Head of caudate nucleus (tissue), 42 donors: ENCODE results near the gene SLC25A25.
A peak's percentile ranks its signal among the peaks of the same experiment; 100 is the strongest.
"Not testable (repeated sequence)": the region's sequence is repeated elsewhere in the genome, so short reads cannot be mapped to it uniquely, and the experiment has no call there.

Experiments used
- DNase-seq, 42 donors: peaks; one replicate each; pipeline versions ENCODE4 v3.0.0 to v3.0.0-alpha.2; 2020 to 2021; ENCODE audit warnings: mixed read lengths in 7 of 42
- intact Hi-C: fragments of 100-400 bp; cut with DNase I; formaldehyde crosslinking; loops from one replicate; pipeline ENCODE4 v1.15.0; 2022

Gene SLC25A25

DNA sequence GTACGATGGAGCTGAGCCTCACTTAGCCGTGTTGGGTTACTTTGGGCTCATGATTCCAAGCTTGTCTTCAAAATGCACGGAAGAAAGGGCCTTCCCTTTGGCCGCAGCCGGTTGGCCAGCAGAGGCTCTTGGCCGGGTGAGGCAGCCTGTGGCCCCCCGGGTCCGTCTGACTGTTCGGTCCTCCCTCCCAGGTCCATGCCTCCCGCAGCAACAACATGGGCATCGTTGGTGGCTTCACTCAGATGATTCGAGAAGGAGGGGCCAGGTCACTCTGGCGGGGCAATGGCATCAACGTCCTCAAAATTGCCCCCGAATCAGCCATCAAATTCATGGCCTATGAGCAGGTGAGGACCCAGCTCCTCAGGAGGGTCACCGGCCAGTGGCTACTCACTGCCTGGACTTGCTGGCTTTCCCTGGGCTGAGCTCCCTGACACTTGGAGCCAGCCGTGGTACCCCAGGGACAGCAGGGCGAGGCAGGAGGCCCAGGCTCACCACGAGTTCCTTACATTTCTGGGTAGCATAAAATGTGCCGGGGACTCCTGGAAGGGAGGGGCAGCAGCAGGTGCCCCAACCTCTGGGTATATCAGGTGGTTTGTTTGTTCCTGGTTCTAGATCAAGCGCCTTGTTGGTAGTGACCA lies 37.6 kb downstream of the SLC25A25 start:
- DNase-seq: no peak
- intact Hi-C loops: no loop called here

DNA sequence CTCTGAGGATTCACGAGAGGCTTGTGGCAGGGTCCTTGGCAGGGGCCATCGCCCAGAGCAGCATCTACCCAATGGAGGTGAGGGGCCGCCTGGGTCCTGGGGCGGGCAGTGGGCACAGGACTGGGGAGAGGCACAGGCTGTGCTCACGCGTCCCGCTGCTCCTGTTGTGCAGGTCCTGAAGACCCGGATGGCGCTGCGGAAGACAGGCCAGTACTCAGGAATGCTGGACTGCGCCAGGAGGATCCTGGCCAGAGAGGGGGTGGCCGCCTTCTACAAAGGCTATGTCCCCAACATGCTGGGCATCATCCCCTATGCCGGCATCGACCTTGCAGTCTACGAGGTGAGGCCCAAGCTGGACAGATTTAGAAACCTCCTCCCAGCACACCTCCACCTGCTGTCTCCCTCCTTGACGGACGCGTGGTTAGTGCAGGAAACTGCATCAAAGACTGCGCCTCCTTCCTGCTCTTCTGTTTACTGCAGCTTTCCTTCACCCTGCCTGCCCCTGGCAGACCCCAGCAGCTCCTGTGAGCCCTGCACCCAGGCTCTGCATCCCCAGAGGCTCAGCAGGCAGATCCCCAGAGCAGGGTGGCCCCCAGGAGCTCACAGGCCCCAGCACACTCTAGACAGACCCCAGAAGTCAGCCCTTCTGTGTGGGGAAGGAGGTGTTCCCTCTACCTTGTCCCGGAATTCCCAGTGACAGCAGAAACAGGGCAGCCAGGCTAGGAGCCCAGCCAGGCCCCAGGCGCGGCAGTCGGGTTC lies 38.3 kb downstream of the SLC25A25 start:
- intact Hi-C loops: no loop called here
- no peak for DNase-seq

DNA sequence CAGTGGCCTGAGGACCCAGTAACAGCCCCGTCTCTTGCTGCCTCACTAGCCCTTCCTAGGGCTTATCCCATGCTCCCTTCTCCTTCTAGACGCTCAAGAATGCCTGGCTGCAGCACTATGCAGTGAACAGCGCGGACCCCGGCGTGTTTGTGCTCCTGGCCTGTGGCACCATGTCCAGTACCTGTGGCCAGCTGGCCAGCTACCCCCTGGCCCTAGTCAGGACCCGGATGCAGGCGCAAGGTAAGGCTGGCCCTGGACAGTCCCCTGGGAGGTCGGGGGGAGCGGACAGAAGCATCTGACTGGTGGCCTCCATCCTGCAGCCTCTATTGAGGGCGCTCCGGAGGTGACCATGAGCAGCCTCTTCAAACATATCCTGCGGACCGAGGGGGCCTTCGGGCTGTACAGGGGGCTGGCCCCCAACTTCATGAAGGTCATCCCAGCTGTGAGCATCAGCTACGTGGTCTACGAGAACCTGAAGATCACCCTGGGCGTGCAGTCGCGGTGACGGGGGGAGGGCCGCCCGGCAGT lies 39.0 kb downstream of the SLC25A25 start:
- intact Hi-C loops: no loop called here
- DNase-seq: no peak

DNA sequence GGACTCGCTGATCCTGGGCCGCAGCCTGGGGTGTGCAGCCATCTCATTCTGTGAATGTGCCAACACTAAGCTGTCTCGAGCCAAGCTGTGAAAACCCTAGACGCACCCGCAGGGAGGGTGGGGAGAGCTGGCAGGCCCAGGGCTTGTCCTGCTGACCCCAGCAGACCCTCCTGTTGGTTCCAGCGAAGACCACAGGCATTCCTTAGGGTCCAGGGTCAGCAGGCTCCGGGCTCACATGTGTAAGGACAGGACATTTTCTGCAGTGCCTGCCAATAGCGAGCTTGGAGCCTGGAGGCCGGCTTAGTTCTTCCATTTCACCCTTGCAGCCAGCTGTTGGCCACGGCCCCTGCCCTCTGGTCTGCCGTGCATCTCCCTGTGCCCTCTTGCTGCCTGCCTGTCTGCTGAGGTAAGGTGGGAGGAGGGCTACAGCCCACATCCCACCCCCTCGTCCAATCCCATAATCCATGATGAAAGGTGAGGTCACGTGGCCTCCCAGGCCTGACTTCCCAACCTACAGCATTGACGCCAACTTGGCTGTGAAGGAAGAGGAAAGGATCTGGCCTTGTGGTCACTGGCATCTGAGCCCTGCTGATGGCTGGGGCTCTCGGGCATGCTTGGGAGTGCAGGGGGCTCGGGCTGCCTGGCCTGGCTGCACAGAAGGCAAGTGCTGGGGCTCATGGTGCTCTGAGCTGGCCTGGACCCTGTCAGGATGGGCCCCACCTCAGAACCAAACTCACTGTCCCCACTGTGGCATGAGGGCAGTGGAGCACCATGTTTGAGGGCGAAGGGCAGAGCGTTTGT lies 39.6 kb downstream of the SLC25A25 start:
- peak in 3 of 42 donors; percentile 24 to 53 (median 46) for DNase-seq
- intact Hi-C loops: no loop called here

DNA sequence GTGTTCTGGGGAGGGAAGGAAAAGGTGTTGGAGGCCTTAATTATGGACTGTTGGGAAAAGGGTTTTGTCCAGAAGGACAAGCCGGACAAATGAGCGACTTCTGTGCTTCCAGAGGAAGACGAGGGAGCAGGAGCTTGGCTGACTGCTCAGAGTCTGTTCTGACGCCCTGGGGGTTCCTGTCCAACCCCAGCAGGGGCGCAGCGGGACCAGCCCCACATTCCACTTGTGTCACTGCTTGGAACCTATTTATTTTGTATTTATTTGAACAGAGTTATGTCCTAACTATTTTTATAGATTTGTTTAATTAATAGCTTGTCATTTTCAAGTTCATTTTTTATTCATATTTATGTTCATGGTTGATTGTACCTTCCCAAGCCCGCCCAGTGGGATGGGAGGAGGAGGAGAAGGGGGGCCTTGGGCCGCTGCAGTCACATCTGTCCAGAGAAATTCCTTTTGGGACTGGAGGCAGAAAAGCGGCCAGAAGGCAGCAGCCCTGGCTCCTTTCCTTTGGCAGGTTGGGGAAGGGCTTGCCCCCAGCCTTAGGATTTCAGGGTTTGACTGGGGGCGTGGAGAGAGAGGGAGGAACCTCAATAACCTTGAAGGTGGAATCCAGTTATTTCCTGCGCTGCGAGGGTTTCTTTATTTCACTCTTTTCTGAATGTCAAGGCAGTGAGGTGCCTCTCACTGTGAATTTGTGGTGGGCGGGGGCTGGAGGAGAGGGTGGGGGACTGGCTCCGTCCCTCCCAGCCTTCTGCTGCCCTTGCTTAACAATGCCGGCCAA lies 40.4 kb downstream of the SLC25A25 start:
- DNase-seq: peak in 1 of 42 donors; percentile 55
- intact Hi-C loops: no loop called here

DNA sequence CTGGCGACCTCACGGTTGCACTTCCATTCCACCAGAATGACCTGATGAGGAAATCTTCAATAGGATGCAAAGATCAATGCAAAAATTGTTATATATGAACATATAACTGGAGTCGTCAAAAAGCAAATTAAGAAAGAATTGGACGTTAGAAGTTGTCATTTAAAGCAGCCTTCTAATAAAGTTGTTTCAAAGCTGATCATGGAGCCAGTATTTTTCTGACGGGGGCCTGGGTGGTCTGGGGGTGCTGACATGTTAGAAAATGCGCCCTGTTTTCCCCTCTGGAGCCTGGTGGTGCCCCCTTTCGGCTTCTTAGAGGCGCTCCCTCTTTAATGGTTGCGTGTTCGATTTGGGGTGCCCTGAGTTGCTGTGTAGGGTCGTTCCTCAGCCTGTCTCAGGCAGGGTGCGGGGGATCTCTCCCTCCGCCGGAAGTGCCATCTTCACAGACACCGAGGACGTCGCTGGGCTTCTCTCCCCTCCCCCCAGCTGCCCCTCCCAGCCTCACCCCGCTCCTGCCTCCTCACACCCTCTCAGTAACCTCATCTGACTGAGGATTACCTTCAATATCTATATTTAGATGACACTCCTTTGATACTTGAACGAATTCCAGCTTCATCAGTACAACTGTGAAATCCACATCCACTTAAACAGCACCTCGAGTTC lies 41.1 kb downstream of the SLC25A25 start:
- peak in 4 of 42 donors; percentile 15 to 56 (median 50) for DNase-seq
- intact Hi-C loops: no loop called here

DNA sequence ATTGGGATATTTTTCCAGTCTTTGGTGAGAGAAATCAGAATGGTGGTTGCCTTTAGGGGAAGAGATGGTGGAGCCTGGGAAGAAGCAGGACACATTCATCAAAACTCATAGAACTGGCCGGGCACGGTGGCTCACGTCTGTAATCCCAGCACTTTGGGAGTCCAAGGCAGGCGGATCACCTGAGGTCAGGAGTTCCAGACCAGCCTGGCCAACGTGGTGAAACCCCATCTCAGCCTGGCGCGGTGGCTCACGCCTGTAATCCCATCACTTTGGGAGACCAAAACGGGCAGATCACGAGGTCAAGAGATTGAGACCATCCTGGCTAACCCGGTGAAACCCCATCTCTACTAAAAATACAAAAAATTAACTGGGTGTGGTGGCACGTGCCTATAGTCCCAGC lies 43.7 kb downstream of the SLC25A25 start:
- intact Hi-C loops: loop anchor here (10.0 kb wide), 1 partner anchor 167 kb away; no protein-coding TSS in a partner anchor

DNA sequence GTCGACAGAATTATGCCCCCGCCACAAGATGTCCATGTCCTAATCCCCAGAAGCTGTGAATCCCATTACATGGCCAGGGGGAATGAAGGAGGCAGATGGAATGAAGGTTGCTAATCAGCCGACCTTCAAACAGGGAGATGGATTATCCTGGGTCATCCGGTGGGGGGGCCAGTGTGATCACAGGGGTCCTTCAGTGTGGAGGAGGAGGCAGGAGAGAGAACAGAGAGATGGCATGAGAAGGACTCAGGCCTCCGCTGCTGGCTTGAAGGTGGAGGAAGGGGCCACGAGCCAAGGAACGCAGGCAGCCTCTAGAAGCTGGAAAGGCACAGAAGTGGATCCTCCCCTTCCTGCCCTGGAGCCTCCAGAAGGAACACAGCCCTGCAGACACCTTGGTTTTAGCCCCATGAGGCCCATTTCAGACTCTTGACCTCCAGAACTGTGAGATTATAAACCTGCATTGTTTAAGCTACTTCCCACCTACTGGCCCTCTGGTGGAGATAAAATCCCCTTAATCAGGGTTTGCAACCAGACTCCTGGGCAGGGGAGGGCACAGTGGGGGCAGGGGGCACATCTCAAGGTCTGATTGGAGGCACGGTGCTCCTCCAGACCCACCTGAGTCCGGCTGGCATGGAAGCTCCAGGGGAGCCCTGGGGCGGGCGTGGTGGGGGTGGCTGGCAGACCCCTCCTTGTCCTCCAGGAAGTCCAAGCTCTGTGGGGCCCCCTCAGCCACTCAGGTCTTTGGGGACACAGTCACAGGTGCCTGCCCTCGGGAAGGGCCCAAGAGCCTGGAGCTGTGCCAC lies 45.7 kb downstream of the SLC25A25 start:
- peak in 1 of 42 donors; percentile 12 for DNase-seq
- intact Hi-C loops: loop anchor here (10.0 kb wide), 1 partner anchor 169 kb away; no protein-coding TSS in a partner anchor

More for the DNA sequence above, 43.7 kb downstream of the SLC25A25 start:
- not testable (repeated sequence) for DNase-seq

DNA sequence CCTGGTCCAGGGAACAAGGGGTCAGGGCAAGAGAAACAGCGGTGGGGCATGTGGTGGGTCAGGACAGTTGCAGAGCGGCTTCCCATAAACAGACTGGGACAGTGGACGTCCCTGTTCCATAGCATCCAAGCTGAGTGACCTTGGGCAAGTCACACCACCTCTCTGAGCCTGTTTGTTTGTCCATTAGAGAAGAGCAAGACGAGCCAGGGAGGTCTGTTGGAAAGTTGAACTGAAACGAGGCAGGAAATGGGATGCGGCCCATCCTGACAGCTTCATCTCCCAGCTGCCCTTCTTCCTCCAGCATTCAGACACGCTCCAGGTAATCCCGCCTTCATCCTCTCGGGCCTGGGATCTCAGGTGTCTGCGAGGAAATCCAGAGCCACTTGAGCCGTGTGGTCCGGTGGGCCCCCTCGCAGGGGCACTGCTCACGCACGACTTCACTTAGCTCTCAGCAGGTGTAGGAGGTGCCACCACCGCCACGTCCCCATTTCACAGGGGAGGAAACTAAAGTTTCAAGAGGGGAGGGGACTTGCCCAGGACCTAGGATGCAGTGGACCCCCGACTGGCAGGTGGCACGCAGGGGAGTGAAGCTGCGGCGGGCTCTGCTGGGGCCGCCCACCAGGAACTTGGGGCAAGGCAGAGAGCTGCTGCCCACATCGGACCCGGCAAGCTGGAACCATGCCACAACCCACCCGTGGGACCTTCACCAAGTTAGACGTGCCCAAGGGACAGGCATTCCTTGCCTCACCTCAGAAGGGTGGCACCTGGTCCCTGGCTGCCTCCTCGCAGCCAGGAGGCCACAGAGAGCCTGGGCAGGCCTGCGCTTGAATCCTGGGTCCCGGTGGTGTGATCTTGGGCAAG lies 46.5 kb downstream of the SLC25A25 start:
- intact Hi-C loops: loop anchor here (10.0 kb wide), 1 partner anchor 170 kb away; no protein-coding TSS in a partner anchor

DNA sequence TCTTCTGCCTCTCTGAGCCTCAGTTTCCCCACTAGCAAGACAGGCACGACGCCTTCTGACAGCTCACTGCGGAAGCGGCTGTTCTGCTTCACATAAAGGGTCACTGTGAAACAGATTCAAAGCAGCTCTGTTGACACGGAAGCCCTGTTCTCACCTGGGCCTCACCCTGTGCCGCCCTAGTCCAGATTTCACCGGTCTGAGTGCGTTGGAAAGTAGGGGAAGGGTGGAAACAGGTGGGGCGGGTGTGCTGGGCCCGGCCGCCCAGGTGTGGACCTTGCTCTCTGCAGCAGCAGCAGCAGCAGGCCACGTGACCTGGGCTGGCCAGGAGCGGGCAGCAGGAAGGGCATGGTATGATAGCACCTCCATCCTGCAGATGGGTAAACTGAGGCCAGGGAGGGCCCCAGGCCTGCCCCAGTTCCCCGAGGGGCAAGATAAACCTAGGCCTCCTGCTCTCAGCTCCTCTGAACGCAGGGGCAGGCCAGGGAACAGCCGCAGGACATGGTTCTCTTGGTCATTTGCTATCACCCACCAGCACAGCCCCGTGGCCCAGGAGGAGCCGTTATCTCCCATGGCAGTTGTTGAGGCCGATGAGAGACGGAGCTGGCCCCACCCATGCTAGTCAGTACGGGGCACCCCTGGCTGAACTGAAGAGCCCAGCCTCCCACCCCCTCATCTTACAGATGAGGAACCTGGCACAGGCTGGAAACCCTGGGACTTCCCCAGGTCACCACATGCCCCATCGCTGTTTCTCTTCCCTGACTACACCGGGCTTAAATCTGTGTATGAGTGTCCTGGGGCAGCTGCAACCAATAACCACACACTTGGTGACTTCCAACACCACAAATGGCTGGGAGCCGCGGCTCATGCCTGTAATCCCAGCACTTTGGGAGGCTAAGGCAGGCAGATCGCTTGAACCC lies 47.4 kb downstream of the SLC25A25 start:
- intact Hi-C loops: loop anchor here (10.0 kb wide), 1 partner anchor 171 kb away; no protein-coding TSS in a partner anchor
- peak in 4 of 42 donors; percentile 0 to 16 (median 4) for DNase-seq

More for the DNA sequence above, 46.5 kb downstream of the SLC25A25 start:
- DNase-seq: peak in 3 of 42 donors; percentile 1 to 14 (median 3)

DNA sequence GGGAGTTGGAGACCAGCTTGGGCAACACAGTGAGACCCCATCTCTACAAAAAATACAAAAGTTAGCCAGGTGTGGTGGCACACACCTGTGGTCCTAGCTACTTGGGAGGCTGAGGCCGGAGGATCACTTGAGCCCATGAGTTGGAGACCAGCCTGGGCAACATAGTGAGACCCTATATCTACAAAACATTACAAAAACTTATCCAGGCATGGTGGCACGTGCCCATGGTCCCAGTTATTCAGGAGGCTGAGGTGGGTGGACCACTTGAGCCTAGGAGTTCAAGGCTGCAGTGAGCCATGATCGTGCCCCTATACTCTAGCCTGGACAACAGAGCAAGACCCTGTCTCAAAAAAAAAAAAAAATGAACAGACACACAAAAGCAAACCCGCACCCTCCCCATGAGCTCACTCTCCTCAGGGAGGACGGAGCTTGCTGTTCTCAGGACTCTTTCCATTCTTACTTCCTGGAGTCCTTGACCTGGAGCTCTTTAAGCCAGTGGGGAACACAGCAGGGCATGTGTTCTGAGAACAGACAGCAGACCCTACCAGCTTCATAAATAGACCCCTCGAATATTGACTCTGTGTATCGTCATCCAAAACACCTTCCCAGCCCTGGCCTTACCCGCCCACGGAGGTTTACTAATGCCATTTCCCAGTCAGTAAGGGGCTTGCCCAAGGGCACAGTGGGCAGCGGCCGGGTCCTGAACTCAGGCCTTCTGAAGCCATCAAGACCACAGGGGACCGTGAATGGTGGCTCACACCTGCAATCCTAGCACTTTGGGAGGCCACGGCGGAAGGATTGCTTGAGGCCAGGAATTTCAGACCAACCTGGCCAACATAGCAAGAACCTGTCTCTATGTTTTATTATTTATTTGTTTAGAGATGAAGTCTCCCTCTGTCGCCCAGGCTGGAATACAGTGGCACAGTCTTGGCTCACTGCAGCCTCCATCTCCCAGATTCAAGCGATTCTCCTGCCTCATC lies 48.4 kb downstream of the SLC25A25 start:
- intact Hi-C loops: loop anchor here (10.0 kb wide), 1 partner anchor 172 kb away; no protein-coding TSS in a partner anchor
- DNase-seq: peak in 3 of 42 donors; percentile 4 to 15 (median 5)

DNA sequence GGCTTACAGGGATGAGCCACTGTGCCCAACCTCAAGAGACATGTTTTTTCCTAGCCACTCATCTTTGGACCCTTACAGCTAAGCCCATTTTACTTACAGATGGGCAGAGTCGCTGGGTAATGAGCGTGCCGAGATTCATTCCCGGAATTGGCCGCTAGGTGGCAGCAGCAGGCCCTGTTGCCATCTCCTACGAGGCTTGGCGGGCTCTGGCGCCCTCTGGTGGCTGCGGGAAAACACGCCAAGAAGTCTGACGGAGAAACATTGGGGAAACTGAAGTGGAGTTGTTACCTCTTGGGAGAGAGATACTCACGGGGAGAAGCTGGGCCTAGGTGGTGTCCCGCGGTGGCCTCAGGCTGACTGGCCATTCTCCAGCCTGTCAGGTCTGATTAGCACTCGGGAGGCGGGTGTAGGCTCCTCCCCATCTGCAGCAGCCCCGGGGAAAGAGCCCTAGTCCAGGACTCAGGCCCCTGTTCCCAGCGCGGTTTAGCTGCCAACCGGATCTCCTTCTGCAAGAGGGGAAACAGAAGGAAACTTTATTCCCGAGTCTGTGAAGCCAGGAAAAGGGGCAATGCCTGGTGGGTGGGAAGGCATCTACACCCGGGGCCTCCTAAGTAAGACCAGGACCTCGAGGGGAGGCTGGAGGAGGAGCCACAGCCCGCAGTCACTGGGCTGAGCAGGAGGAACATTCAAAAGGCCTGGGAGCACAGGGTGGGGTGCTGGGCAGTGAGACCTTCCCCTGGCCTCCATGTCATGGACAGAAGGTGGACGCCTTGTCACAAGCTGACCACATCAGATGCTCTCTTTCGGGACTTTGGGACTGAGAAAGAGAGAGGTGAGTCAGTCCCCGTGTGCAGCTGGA lies 49.8 kb downstream of the SLC25A25 start:
- intact Hi-C loops: loop anchor here (10.0 kb wide), 1 partner anchor 173 kb away; no protein-coding TSS in a partner anchor
- peak; percentile 77 to 100 (median 95) for DNase-seq

DNA sequence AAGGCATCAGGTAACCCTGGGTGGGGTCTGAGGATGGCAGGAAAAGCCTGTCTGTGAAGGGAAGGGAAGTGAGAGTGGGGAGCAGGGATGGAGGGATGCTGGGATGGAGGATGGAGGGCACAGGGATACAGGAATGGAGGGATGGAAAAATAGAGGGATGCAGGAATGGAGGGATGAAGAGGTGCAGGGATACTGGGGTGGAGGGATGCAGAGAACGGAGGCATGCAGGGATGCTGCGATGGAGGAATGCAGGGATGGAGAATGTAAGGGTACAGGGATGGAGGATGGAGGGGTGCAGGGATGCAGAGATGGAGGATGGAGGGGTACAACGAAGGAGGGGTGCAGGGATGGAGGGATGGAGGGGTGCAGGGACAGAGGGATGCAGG lies 50.4 kb downstream of the SLC25A25 start:
- DNase-seq: peak in 3 of 42 donors; percentile 0 to 4 (median 1)
- intact Hi-C loops: loop anchor here (10.0 kb wide), 1 partner anchor 174 kb away; no protein-coding TSS in a partner anchor
